Body of pancreas (tissue), 4 donors: ENCODE data around the gene ORAI3. TPM values are rescaled to one million over a fixed set of nuclear protein-coding genes. Genes with fewer than 3 reads are reported as not detected.
A peak's percentile ranks its signal among the peaks of the same experiment; 100 is the strongest.

Experiments
- ATAC-seq: fragments of 150-250 bp; one replicate; pipeline ENCODE4 v1.9.1; 2016
- DNase-seq, 4 donors: peaks; one replicate each; pipeline ENCODE4 v3.0.0-alpha.2; 2019
- H3K27ac ChIP-seq, 4 donors: fragments of 200-600 bp; sonication (generic); 1 replicate in 3 of 4; 2 replicates in 1 of 4; pipeline versions ENCODE4 v1.5.1 to v1.6.1; 2016 to 2019; ENCODE audit warnings: mild to moderate bottlenecking in 1 of 4, mixed read lengths in 1 of 4, moderate library complexity in 1 of 4
- H3K27me3 ChIP-seq, 2 donors: fragments of 200-600 bp; sonication (generic); one replicate each; pipeline ENCODE4 v1.6.0; 2016; ENCODE audit warnings: mild to moderate bottlenecking in 1 of 2
- H3K36me3 ChIP-seq, 2 donors: fragments of 200-600 bp; sonication (generic); replicated peaks in 1 of 2; 2 replicates each; pipeline ENCODE4 v1.5.1; 2016; ENCODE audit warnings: low read depth in 2 of 2; ENCODE audit not compliant: insufficient read depth in 1 of 2
- H3K4me1 ChIP-seq: fragments of 200-600 bp; sonication (generic); one replicate; pipeline ENCODE4 v1.6.0; 2016
- H3K4me3 ChIP-seq, 2 donors: fragments of 200-600 bp; sonication (generic); 1 replicate in 1 of 2; 2 replicates in 1 of 2; pipeline ENCODE4 v1.5.1; 2016 to 2019
- H3K9me3 ChIP-seq, 3 donors: fragments of 200-600 bp; sonication (generic); 1 replicate in 2 of 3; 2 replicates in 1 of 3; pipeline ENCODE4 v1.5.1; 2016
- CTCF ChIP-seq, 7 experiments: fragments of 450-650 bp in 4 of 7; fragments of 200-600 bp in 3 of 7; sonication (generic) in 3 of 7; IDR thresholded peaks; one replicate each; pipeline ENCODE4 v1.5.1; 2016 to 2019; ENCODE audit warnings: antibody characterized with exemption in 7 of 7
- POLR2A ChIP-seq, 3 donors: fragments of 450-650 bp; IDR thresholded peaks; one replicate each; pipeline ENCODE4 v1.6.1; 2016; ENCODE audit warnings: antibody characterized with exemption in 3 of 3, mild to moderate bottlenecking in 2 of 3
- WGBS, 2 donors: methylation state at CpG; one replicate each; pipeline ENCODE4 v1.1.5; 2017; 5-methylcytosine and 5-hydroxymethylcytosine counted together
- intact Hi-C: fragments of 100-400 bp; cut with DNase I; formaldehyde crosslinking; loops from one replicate; pipeline ENCODE4 v1.15.1; 2023
- total RNA-seq, 2 donors: library from RNA; depleted of rRNA; stranded (reverse); fragments of >200 nt; gene quantifications; one replicate each; pipeline ENCODE4 v1.1.0, GENCODE V29; 2016

The ORAI3 gene
- total RNA-seq, 2 donors from 2014 or later, result 7.9 to 27.2 TPM

- Histone ChIP-seq H3K27ac (no peak overlapping the region), H3K4me1 (peaks cover 9% of the 10 kb centered on the region), H3K4me3 (no peak overlapping the region), H3K27me3 (no peaks in the 10 kb centered on the region), H3K36me3 (peaks cover 0 to 2% of the 10 kb centered on the region in 2 donors), H3K9me3 (no peaks in the 10 kb centered on the region)
- intact Hi-C loops, result no loop called here
- TF ChIP-seq POLR2A (IDR thresholded peaks at IDR 0.05), result no peak
- TF ChIP-seq CTCF (IDR thresholded peaks at IDR 0.05), result no peak
- DNase-seq (no peak), ATAC-seq (no peak)
- WGBS, 2 donors, result 62 to 77% methylated on average over 6 to 21 of the region's 21 CpGs
Observed at GRCh38 chr16:30992276-30992780, 43.5 kb downstream of the ORAI3 start.

- Histone ChIP-seq H3K4me3 (no peak overlapping the region), H3K27me3 (no peaks in the 10 kb centered on the region), H3K4me1 (peaks cover 17% of the 10 kb centered on the region), H3K9me3 (no peaks in the 10 kb centered on the region), H3K27ac (no peak overlapping the region), H3K36me3 (peaks cover 0 to 2% of the 10 kb centered on the region in 2 donors)
- TF ChIP-seq POLR2A (IDR thresholded peaks at IDR 0.05) (no peak), CTCF (IDR thresholded peaks at IDR 0.05) (no peak)
- no peak for ATAC-seq
- no peak for DNase-seq
- intact Hi-C loops, result no loop called here
- WGBS, 2 donors, result 67 to 81% methylated on average over 26 to 28 of the region's 29 CpGs
Observed at GRCh38 chr16:30992931-30993816, 44.3 kb downstream of the ORAI3 start.

GRCh38 chr16:30995927-30996323, 47.1 kb downstream of the ORAI3 start:
- Histone ChIP-seq H3K4me1 (peaks cover 27% of the 10 kb centered on the region), H3K27ac (peak overlapping the region in 1 of 4 donors; percentile 81), H3K27me3 (no peaks in the 10 kb centered on the region), H3K9me3 (no peaks in the 10 kb centered on the region), H3K36me3 (no peaks in the 10 kb centered on the region), H3K4me3 (no peak overlapping the region)
- ATAC-seq (no peak), DNase-seq (no peak)
- 81 to 82% methylated on average over 11 of the region's 11 CpGs for WGBS, 2 donors
- intact Hi-C loops, result no loop called here
- TF ChIP-seq CTCF (IDR thresholded peaks at IDR 0.05), result no peak
- TF ChIP-seq POLR2A (IDR thresholded peaks at IDR 0.05), result no peak

- intact Hi-C loops, result no loop called here
Observed at GRCh38 chr16:30996324-30996984, 47.6 kb downstream of the ORAI3 start.

More at GRCh38 chr16:30996324-30996984, 47.6 kb downstream of the ORAI3 start:
- no peak for TF ChIP-seq POLR2A (IDR thresholded peaks at IDR 0.05)
- no peak for TF ChIP-seq CTCF (IDR thresholded peaks at IDR 0.05)
- ATAC-seq (peak; percentile 19), DNase-seq (peak in 1 of 4 donors; percentile 31)
- no peaks in the 10 kb centered on the region for H3K36me3 ChIP-seq
- WGBS, 2 donors, result 19 to 34% methylated on average over 11 to 23 of the region's 23 CpGs
- no peaks in the 10 kb centered on the region for H3K9me3 ChIP-seq
- H3K27me3 ChIP-seq, result no peaks in the 10 kb centered on the region
- H3K4me3 ChIP-seq, result no peak overlapping the region
- peak overlapping the region in 3 of 4 donors; percentile 3 to 81 (median 67) for H3K27ac ChIP-seq
- H3K4me1 ChIP-seq, result peaks cover 27% of the 10 kb centered on the region
